GM12878 (cell line): ENCODE data around the gene PML. TPM values are rescaled to one million over a fixed set of nuclear protein-coding genes. Genes with fewer than 3 reads are reported as not detected.

Experiments used
- CEBPZ ChIP-seq: fragments of 150-350 bp; IDR thresholded peaks from 2 replicates; pipeline ENCODE4 v1.6.1; 2016; ENCODE audit warnings: low read depth, low read length
- CREB1 ChIP-seq: IDR thresholded peaks from 2 replicates; pipeline ENCODE4 v1.6.1; 2012; ENCODE audit warnings: low read depth, mild to moderate bottlenecking, inconsistent platforms
- CUX1 ChIP-seq: IDR thresholded peaks from 2 replicates; pipeline ENCODE4 v1.6.1; 2012; ENCODE audit warnings: improper control_type of control experiment, low read depth, low read length; ENCODE audit not compliant: insufficient replicate concordance
- JUNB ChIP-seq: IDR thresholded peaks from 2 replicates; pipeline ENCODE4 v1.6.1; 2016; ENCODE audit warnings: antibody characterized with exemption, mild to moderate bottlenecking
- MAX ChIP-seq: IDR thresholded peaks from 2 replicates; pipeline ENCODE4 v1.6.1; 2012; ENCODE audit warnings: low read depth, low read length, improper control_type of control experiment
- MEF2A ChIP-seq: IDR thresholded peaks from 2 replicates; pipeline ENCODE4 v1.6.1; 2011; ENCODE audit warnings: low read depth, mild to moderate bottlenecking, low read length, moderate library complexity; ENCODE audit not compliant: insufficient read depth
- MLLT1 ChIP-seq: fragments of 450-650 bp; IDR thresholded peaks from 2 replicates; pipeline ENCODE4 v1.6.1; 2016; ENCODE audit warnings: mild to moderate bottlenecking
- PAX8 ChIP-seq: fragments of 450-650 bp; IDR thresholded peaks from 2 replicates; pipeline ENCODE4 v1.6.1; 2017; ENCODE audit warnings: mild to moderate bottlenecking, moderate library complexity
- POU2F2 ChIP-seq: IDR thresholded peaks from 3 replicates; pipeline ENCODE4 v1.6.1; 2011; ENCODE audit warnings: low read depth, mild to moderate bottlenecking, low read length, borderline replicate concordance
- RAD51 ChIP-seq: fragments of 450-650 bp; IDR thresholded peaks from 2 replicates; pipeline ENCODE4 v1.6.1; 2016; ENCODE audit warnings: moderate library complexity, mild to moderate bottlenecking, inconsistent platforms
- SIX5 ChIP-seq: IDR thresholded peaks from 2 replicates; pipeline ENCODE4 v1.6.1; 2011; ENCODE audit warnings: mild to moderate bottlenecking, low read depth, low read length, moderate library complexity; ENCODE audit not compliant: severe bottlenecking
- SREBF1 ChIP-seq: IDR thresholded peaks from 2 replicates; pipeline ENCODE4 v1.6.1; 2012; ENCODE audit warnings: mild to moderate bottlenecking, low read length
- SRF ChIP-seq, 2 experiments: IDR thresholded peaks; 2 replicates each; pipeline ENCODE4 v1.6.1; 2011; ENCODE audit warnings: low read depth in 2 of 2, low read length in 2 of 2, mild to moderate bottlenecking in 1 of 2, moderate library complexity in 1 of 2
- YY1 ChIP-seq: IDR thresholded peaks from 2 replicates; pipeline ENCODE4 v1.6.1; 2011; ENCODE audit warnings: low read depth, mild to moderate bottlenecking, low read length
- ZBED1 ChIP-seq: IDR thresholded peaks from 2 replicates; pipeline ENCODE4 v1.6.1; 2016; ENCODE audit warnings: borderline replicate concordance
- ZBTB4 ChIP-seq: fragments of 450-650 bp; formaldehyde crosslinking; IDR thresholded peaks from 2 replicates; pipeline ENCODE4 v1.4.0; 2022; ENCODE audit warnings: mild to moderate bottlenecking, moderate library complexity
- polyA plus RNA-seq, 11 experiments: library from polyadenylated mRNA; depleted of rRNA in 4 of 11; unstranded in 6 of 11; stranded (reverse) in 5 of 11; fragments of >200 nt; fragmentation: Nextera tagmentation in 4 of 11; fragmentation: Illumina TruSeq in 1 of 11; extraction: Ambion mirVana in 4 of 11; extraction: Trizol in 1 of 11; gene quantifications; 1 replicate in 1 of 11; 2 replicates in 10 of 11; pipeline versions ENCODE4 v1.2.1 to v1.2.3, GENCODE V29; 2011 to 2016; ENCODE audit warnings: inconsistent platforms in 2 of 11, missing spikeins in 2 of 11, low read depth in 1 of 11
- total RNA-seq, 4 experiments: library from RNA; depleted of rRNA in 3 of 4; stranded (reverse); fragments of >200 nt in 3 of 4; fragmentation: Illumina TruSeq in 1 of 4; extraction: Trizol in 1 of 4; gene quantifications; 2 replicates each; pipeline versions ENCODE4 v1.2.1 to v1.2.3, GENCODE V29; 2013 to 2021

Gene PML
- total and polyA plus RNA-seq, 10 of the 15 experiments (the other 5 are each of a cell fraction or from before 2014, with no cell fraction given), result 8.5 to 95.5 (median 30.8) TPM

- no peak for TF ChIP-seq CUX1
- peak; percentile 77 for TF ChIP-seq YY1
- TF ChIP-seq SREBF1, result no peak
- no peak for TF ChIP-seq MLLT1
- TF ChIP-seq PAX8, result no peak
- TF ChIP-seq MEF2A, result 0 out of 2 replicates have a peak, but pooled peaks have one; percentile 12
- TF ChIP-seq MAX, result no peak
- TF ChIP-seq CEBPZ, result no peak
- no peak for TF ChIP-seq ZBTB4 (CRISPR knock-in tag)
- no peak for TF ChIP-seq CREB1
- TF ChIP-seq SIX5, result no peak
- TF ChIP-seq JUNB, result no peak
- peak; percentile 39; the same call in 1 of the 3 replicates for TF ChIP-seq POU2F2
- no peak for TF ChIP-seq ZBED1
- TF ChIP-seq SRF (IDR thresholded peaks at IDR 0.05; ENCODE audit: low read depth in 2 of 2, low read length in 2 of 2), result no peak
- no peak for TF ChIP-seq RAD51
These were observed 21.4 kb upstream of the PML start (continued) for GRCh38 chr15:73972984-73973682.
